K562 (cell line): Measurements from ENCODE around the gene PLCB3. TPM values are rescaled to one million over a fixed set of nuclear protein-coding genes. Genes with fewer than 3 reads are reported as not detected.

Experiments used
- CBX3 ChIP-seq, 2 experiments: IDR thresholded peaks; 1 replicate in 1 of 2; 2 replicates in 1 of 2; pipeline ENCODE4 v1.6.1; 2012; ENCODE audit warnings: inconsistent platforms in 2 of 2, low read length in 2 of 2, borderline replicate concordance in 1 of 2, control low read depth in 1 of 2
- CCNT2 ChIP-seq: IDR thresholded peaks from 2 replicates; pipeline ENCODE4 v1.6.1; 2011; ENCODE audit warnings: borderline replicate concordance, low read depth, mild to moderate bottlenecking, moderate library complexity, mixed read lengths, low read length; ENCODE audit not compliant: insufficient read length; ENCODE audit errors: extremely low read depth
- CTBP1 ChIP-seq: fragments of 450-650 bp; IDR thresholded peaks from 2 replicates; pipeline ENCODE4 v1.6.1; 2016; ENCODE audit warnings: borderline replicate concordance
- EGR1 ChIP-seq: fragments of 450-650 bp; conservative IDR thresholded peaks from 2 replicates; pipeline ENCODE4 v1.6.1; 2017; ENCODE audit warnings: mild to moderate bottlenecking
- L3MBTL2 ChIP-seq: fragments of 450-650 bp; IDR thresholded peaks from 2 replicates; pipeline ENCODE4 v1.6.1; 2016; ENCODE audit warnings: mild to moderate bottlenecking, moderate library complexity
- MBD2 ChIP-seq: sonication (generic); IDR thresholded peaks from 2 replicates; pipeline ENCODE4 v1.6.1; 2016; ENCODE audit warnings: low read depth, borderline replicate concordance
- MYNN ChIP-seq, 2 experiments: sonication (generic); formaldehyde crosslinking in 1 of 2; IDR thresholded peaks; 2 replicates each; pipeline versions ENCODE4 v1.5.0 to v1.6.1; 2016 to 2020; ENCODE audit warnings: antibody characterized with exemption in 1 of 2, missing genetic modification reagents in 1 of 2
- NFE2 ChIP-seq: IDR thresholded peaks from 2 replicates; pipeline ENCODE4 v1.6.1; 2014; ENCODE audit warnings: antibody characterized with exemption, low read depth
- PKNOX1 ChIP-seq: fragments of 450-650 bp; IDR thresholded peaks from 2 replicates; pipeline ENCODE4 v1.6.1; 2016
- POLR2G ChIP-seq: fragments of 200-400 bp; formaldehyde crosslinking; IDR thresholded peaks from 2 replicates; pipeline ENCODE4 v1.6.1; 2017; ENCODE audit warnings: low read depth, mild to moderate bottlenecking, antibody characterized with exemption, low read length, moderate library complexity
- SIN3A ChIP-seq, 2 experiments: fragments of 150-350 bp in 1 of 2; IDR thresholded peaks; 2 replicates each; pipeline ENCODE4 v1.6.1; 2011 to 2016; ENCODE audit warnings: borderline replicate concordance in 2 of 2, low read depth in 2 of 2, low read length in 2 of 2, mild to moderate bottlenecking in 2 of 2, moderate library complexity in 2 of 2; ENCODE audit not compliant: control insufficient read depth in 1 of 2
- STAT6 ChIP-seq: sonication (generic); formaldehyde crosslinking; IDR thresholded peaks from 2 replicates; pipeline ENCODE4 v1.8.1; 2023; ENCODE audit warnings: mild to moderate bottlenecking, missing genetic modification reagents
- TFAP4 ChIP-seq: sonication (generic); formaldehyde crosslinking; IDR thresholded peaks from 2 replicates; pipeline ENCODE4 v1.8.0; 2022; ENCODE audit warnings: missing genetic modification reagents, mild to moderate bottlenecking, moderate library complexity, borderline replicate concordance
- VEZF1 ChIP-seq: fragments of 200-800 bp; sonication (Bioruptor generic); IDR thresholded peaks from 2 replicates; pipeline ENCODE4 v1.6.1; 2017; ENCODE audit warnings: missing genetic modification characterization, missing compliant biosample characterization
- ZBTB17 ChIP-seq: fragments of 450-650 bp; formaldehyde crosslinking; IDR thresholded peaks from 2 replicates; pipeline ENCODE4 v1.4.0; 2020; ENCODE audit warnings: mild to moderate bottlenecking
- ZBTB7A ChIP-seq: IDR thresholded peaks from 2 replicates; pipeline ENCODE4 v1.6.1; 2011; ENCODE audit warnings: low read depth, mild to moderate bottlenecking, low read length, moderate library complexity, borderline replicate concordance; ENCODE audit not compliant: control insufficient read depth
- ZNF398 ChIP-seq: fragments of 250-450 bp; sonication (Bioruptor Pico); IDR thresholded peaks from 2 replicates; pipeline ENCODE4 v1.8.0; 2021; ENCODE audit warnings: moderate library complexity, mild to moderate bottlenecking, inconsistent platforms
- polyA plus RNA-seq, 8 experiments: library from polyadenylated mRNA; depleted of rRNA in 4 of 8; stranded (reverse) in 5 of 8; unstranded in 3 of 8; fragments of >200 nt; fragmentation: Nextera tagmentation in 2 of 8; fragmentation: Illumina TruSeq in 1 of 8; extraction: Ambion mirVana in 2 of 8; extraction: Trizol in 1 of 8; gene quantifications; 2 replicates each; pipeline versions ENCODE4 v1.2.1 to v1.2.3, GENCODE V29; 2011 to 2014; ENCODE audit warnings: inconsistent platforms in 1 of 8, missing spikeins in 1 of 8
- total RNA-seq, 7 experiments: library from RNA; depleted of rRNA in 6 of 7; stranded (reverse); fragments of >200 nt in 6 of 7; fragmentation: Illumina TruSeq in 2 of 7; extraction: Trizol in 2 of 7; gene quantifications; 2 replicates each; pipeline versions ENCODE4 v1.2.1 to v1.2.3, GENCODE V29; 2011 to 2021; ENCODE audit warnings: low replicate concordance in 1 of 7

PLCB3 gene
- total and polyA plus RNA-seq, 9 of the 15 experiments (the other 6 are each of a cell fraction or from before 2014, with no cell fraction given) = 0.31 to 44.8 (median 14.6) TPM

- peak; percentile 28 for TF ChIP-seq CCNT2
- peak; percentile 62 for TF ChIP-seq POLR2G
- TF ChIP-seq CBX3 (IDR thresholded peaks at IDR 0.05; ENCODE audit: borderline replicate concordance in 1 of 2, low read length in 2 of 2) = no peak
- peak; percentile 41; the same call in 1 of the 2 replicates for TF ChIP-seq TFAP4 (CRISPR knock-in tag)
- TF ChIP-seq PKNOX1 = no peak; the same call in 1 of the 2 replicates
- peak; percentile 16; the same call in 1 of the 2 replicates for TF ChIP-seq ZBTB17
- TF ChIP-seq VEZF1 = peak; percentile 72
- 0 out of 4 replicates have a peak, but pooled peaks of 1 of the 2 experiments have one; percentile 49 for TF ChIP-seq SIN3A (IDR thresholded peaks at IDR 0.05; ENCODE audit: borderline replicate concordance in 2 of 2, control insufficient read depth in 1 of 2, low read depth in 2 of 2, low read length in 2 of 2)
- TF ChIP-seq NFE2 = no peak
- TF ChIP-seq EGR1 = peak; percentile 51
- peak; percentile 39; the same call in 1 of the 2 replicates for TF ChIP-seq ZBTB7A
- no peak for TF ChIP-seq MBD2
- no peak for TF ChIP-seq MYNN (IDR thresholded peaks at IDR 0.05)
- no peak for TF ChIP-seq MYNN (CRISPR knock-in tag; IDR thresholded peaks at IDR 0.05)
- TF ChIP-seq CTBP1 = peak; percentile 51; the same call in 1 of the 2 replicates
- peak; percentile 47; the same call in 1 of the 2 replicates for TF ChIP-seq L3MBTL2
- no peak for TF ChIP-seq ZNF398 (CRISPR knock-in tag)
- TF ChIP-seq STAT6 (CRISPR knock-in tag) = no peak
- TF ChIP-seq, all 486 proteins: peak for 39
Measured at GRCh38 chr11:64252003-64252872, 908 bp downstream of the PLCB3 start (continued).
